ENCODE results near the gene R3HCC1L.
"Not testable (repeated sequence)": the region's sequence is repeated elsewhere in the genome, so short reads cannot be mapped to it uniquely, and the experiment has no call there.

Gene R3HCC1L

GRCh38 chr10:98172073-98172472 lies 37.6 kb downstream of the R3HCC1L start:
- H3K36me3 ChIP-seq (ENCODE audit: insufficient read depth, low read length): no peaks in the 10 kb centered on the region
- H3K4me1 ChIP-seq (ENCODE audit: insufficient read depth, low read length): peaks cover 36% of the 10 kb centered on the region
- no peaks in the 10 kb centered on the region for H3K9me3 ChIP-seq (ENCODE audit: control insufficient read depth, insufficient read depth, low read length)
- no peak overlapping the region for H3K9ac ChIP-seq (ENCODE audit: low read depth, low read length)

GRCh38 chr10:98172495-98172894 lies 38.0 kb downstream of the R3HCC1L start:
- no peaks in the 10 kb centered on the region for H3K36me3 ChIP-seq (ENCODE audit: insufficient read depth, low read length)
- no peak overlapping the region for H3K9ac ChIP-seq (ENCODE audit: low read depth, low read length)
- no peaks in the 10 kb centered on the region for H3K9me3 ChIP-seq (ENCODE audit: control insufficient read depth, insufficient read depth, low read length)
- peaks cover 34% of the 10 kb centered on the region for H3K4me1 ChIP-seq (ENCODE audit: insufficient read depth, low read length)

- Histone ChIP-seq H3K9me3 (ENCODE audit: control insufficient read depth, insufficient read depth, low read length) (no peaks in the 10 kb centered on the region), H3K36me3 (ENCODE audit: insufficient read depth, low read length) (no peaks in the 10 kb centered on the region), H3K4me1 (ENCODE audit: insufficient read depth, low read length) (peaks cover 27% of the 10 kb centered on the region), H3K9ac (ENCODE audit: low read depth, low read length) (no peak overlapping the region)
Observed at GRCh38 chr10:98173260-98173659, 38.8 kb downstream of the R3HCC1L start.

- H3K9me3 ChIP-seq (ENCODE audit: control insufficient read depth, insufficient read depth, low read length); H3K36me3 ChIP-seq (ENCODE audit: insufficient read depth, low read length): not testable (repeated sequence)
Observed at GRCh38 chr10:98182351-98182915, 48.0 kb downstream of the R3HCC1L start.

GRCh38 chr10:98186681-98187080 lies 52.2 kb downstream of the R3HCC1L start:
- Histone ChIP-seq H3K36me3 (ENCODE audit: insufficient read depth, low read length) (peaks cover 3% of the 10 kb centered on the region; the same call in 1 of the 2 replicates), H3K9ac (ENCODE audit: low read depth, low read length) (no peak overlapping the region), H3K9me3 (ENCODE audit: control insufficient read depth, insufficient read depth, low read length) (no peaks in the 10 kb centered on the region), H3K4me1 (ENCODE audit: insufficient read depth, low read length) (no peaks in the 10 kb centered on the region)

More at GRCh38 chr10:98182351-98182915, 48.0 kb downstream of the R3HCC1L start:
- H3K4me1 ChIP-seq (ENCODE audit: insufficient read depth, low read length); H3K9ac ChIP-seq (ENCODE audit: low read depth, low read length): not testable (repeated sequence)

- not testable (repeated sequence) for H3K36me3 ChIP-seq (ENCODE audit: insufficient read depth, low read length); H3K9ac ChIP-seq (ENCODE audit: low read depth, low read length); H3K4me1 ChIP-seq (ENCODE audit: insufficient read depth, low read length); H3K9me3 ChIP-seq (ENCODE audit: control insufficient read depth, insufficient read depth, low read length)
Observed at GRCh38 chr10:98190773-98191172, 56.3 kb downstream of the R3HCC1L start.

GRCh38 chr10:98193037-98193436 lies 58.6 kb downstream of the R3HCC1L start:
- Histone ChIP-seq H3K36me3 (ENCODE audit: insufficient read depth, low read length) (no peaks in the 10 kb centered on the region), H3K9me3 (ENCODE audit: control insufficient read depth, insufficient read depth, low read length) (no peaks in the 10 kb centered on the region), H3K4me1 (ENCODE audit: insufficient read depth, low read length) (0 out of 2 replicates have a peak, but pooled peaks cover 2% of the 10 kb centered on the region), H3K9ac (ENCODE audit: low read depth, low read length) (no peak overlapping the region)

GRCh38 chr10:98194633-98195032 lies 60.2 kb downstream of the R3HCC1L start:
- Histone ChIP-seq H3K36me3 (ENCODE audit: insufficient read depth, low read length) (no peaks in the 10 kb centered on the region), H3K4me1 (ENCODE audit: insufficient read depth, low read length) (0 out of 2 replicates have a peak, but pooled peaks cover 4% of the 10 kb centered on the region), H3K9ac (ENCODE audit: low read depth, low read length) (no peak overlapping the region), H3K9me3 (ENCODE audit: control insufficient read depth, insufficient read depth, low read length) (no peaks in the 10 kb centered on the region)

GRCh38 chr10:98195120-98195519 lies 60.7 kb downstream of the R3HCC1L start:
- 0 out of 2 replicates have a peak, but pooled peaks cover 4% of the 10 kb centered on the region for H3K4me1 ChIP-seq (ENCODE audit: insufficient read depth, low read length)
- H3K9me3 ChIP-seq (ENCODE audit: control insufficient read depth, insufficient read depth, low read length): no peaks in the 10 kb centered on the region
- no peaks in the 10 kb centered on the region for H3K36me3 ChIP-seq (ENCODE audit: insufficient read depth, low read length)
- H3K9ac ChIP-seq (ENCODE audit: low read depth, low read length): no peak overlapping the region

GRCh38 chr10:98196985-98197384 lies 62.5 kb downstream of the R3HCC1L start:
- Histone ChIP-seq H3K4me1 (ENCODE audit: insufficient read depth, low read length) (0 out of 2 replicates have a peak, but pooled peaks cover 4% of the 10 kb centered on the region), H3K9ac (ENCODE audit: low read depth, low read length) (no peak overlapping the region), H3K9me3 (ENCODE audit: control insufficient read depth, insufficient read depth, low read length) (no peaks in the 10 kb centered on the region), H3K36me3 (ENCODE audit: insufficient read depth, low read length) (no peaks in the 10 kb centered on the region)

GRCh38 chr10:98201760-98202159 lies 67.3 kb downstream of the R3HCC1L start:
- Histone ChIP-seq H3K9ac (ENCODE audit: low read depth, low read length) (no peak overlapping the region), H3K9me3 (ENCODE audit: control insufficient read depth, insufficient read depth, low read length) (no peaks in the 10 kb centered on the region), H3K36me3 (ENCODE audit: insufficient read depth, low read length) (no peaks in the 10 kb centered on the region), H3K4me1 (ENCODE audit: insufficient read depth, low read length) (0 out of 2 replicates have a peak, but pooled peaks cover 4% of the 10 kb centered on the region)

- 0 out of 2 replicates have a peak, but pooled peaks cover 4% of the 10 kb centered on the region for H3K4me1 ChIP-seq (ENCODE audit: insufficient read depth, low read length)
- H3K36me3 ChIP-seq (ENCODE audit: insufficient read depth, low read length): no peaks in the 10 kb centered on the region
- no peak overlapping the region for H3K9ac ChIP-seq (ENCODE audit: low read depth, low read length)
- no peaks in the 10 kb centered on the region for H3K9me3 ChIP-seq (ENCODE audit: control insufficient read depth, insufficient read depth, low read length)
Observed at GRCh38 chr10:98202378-98202777, 67.9 kb downstream of the R3HCC1L start.

- Histone ChIP-seq H3K9ac (ENCODE audit: low read depth, low read length) (no peak overlapping the region), H3K9me3 (ENCODE audit: control insufficient read depth, insufficient read depth, low read length) (no peaks in the 10 kb centered on the region), H3K4me1 (ENCODE audit: insufficient read depth, low read length) (no peaks in the 10 kb centered on the region), H3K36me3 (ENCODE audit: insufficient read depth, low read length) (no peaks in the 10 kb centered on the region)
Observed at GRCh38 chr10:98205351-98205750, 70.9 kb downstream of the R3HCC1L start.

- Histone ChIP-seq H3K4me1 (ENCODE audit: insufficient read depth, low read length) (no peaks in the 10 kb centered on the region), H3K9me3 (ENCODE audit: control insufficient read depth, insufficient read depth, low read length) (no peaks in the 10 kb centered on the region), H3K36me3 (ENCODE audit: insufficient read depth, low read length) (no peaks in the 10 kb centered on the region), H3K9ac (ENCODE audit: low read depth, low read length) (no peak overlapping the region)
Observed at GRCh38 chr10:98208925-98209324, 74.5 kb downstream of the R3HCC1L start.

GRCh38 chr10:98209441-98209840 lies 75.0 kb downstream of the R3HCC1L start:
- Histone ChIP-seq H3K4me1 (ENCODE audit: insufficient read depth, low read length) (no peaks in the 10 kb centered on the region), H3K9ac (ENCODE audit: low read depth, low read length) (no peak overlapping the region), H3K9me3 (ENCODE audit: control insufficient read depth, insufficient read depth, low read length) (no peaks in the 10 kb centered on the region), H3K36me3 (ENCODE audit: insufficient read depth, low read length) (no peaks in the 10 kb centered on the region)
